ENCODE measurements around the gene ESAM. TPM values are rescaled to one million over a fixed set of nuclear protein-coding genes. Genes with fewer than 3 reads are reported as not detected.
A peak's percentile ranks its signal among the peaks of the same experiment; 100 is the strongest.

Gene ESAM
- total and polyA plus RNA-seq, 4 donors, result 4.0 to 15.6 (median 9.9) TPM

- H3K9me3 ChIP-seq (ENCODE audit: control insufficient read depth in 4 of 4, low read length in 3 of 4), result no peaks in the 10 kb centered on the region
- no peaks in the 10 kb centered on the region for H3K27me3 ChIP-seq (ENCODE audit: control insufficient read depth in 4 of 4, insufficient read depth in 4 of 4, low read length in 3 of 4)
- no peak for TF ChIP-seq GABPA (IDR thresholded peaks at IDR 0.05 in 1 of 2, conservative IDR thresholded peaks at IDR 0.05 in 1 of 2)
- TF ChIP-seq JUND (IDR thresholded peaks at IDR 0.05), result peak in 1 of 2 donors; percentile 33
- TF ChIP-seq ZBTB33 (IDR thresholded peaks at IDR 0.05), result no peak
- TF ChIP-seq RXRA (IDR thresholded peaks at IDR 0.05), result no peak
- H3K9ac ChIP-seq (ENCODE audit: low read depth in 1 of 2, low read length in 2 of 2), result no peak overlapping the region
- peaks cover 0 to 9% (median 7%) of the 10 kb centered on the region in 4 donors for H3K36me3 ChIP-seq (ENCODE audit: control insufficient read depth in 4 of 4, insufficient read depth in 3 of 4, low read depth in 1 of 4, low read length in 3 of 4)
- 97% methylated on average over 8 of the region's 8 CpGs for WGBS
- no peak overlapping the region for H3K27ac ChIP-seq (ENCODE audit: low read depth in 1 of 2, low read length in 2 of 2)
- DNase-seq (ENCODE audit: low spot score), result no peak
- H3K4me3 ChIP-seq (ENCODE audit: low read depth in 1 of 3, low read length in 3 of 3), result no peak overlapping the region
- H3K4me1 ChIP-seq (ENCODE audit: control insufficient read depth in 4 of 4, insufficient read depth in 4 of 4, low read length in 3 of 4), result no peaks in the 10 kb centered on the region
These were observed 8.0 kb upstream of the ESAM start for GRCh38 chr11:124769806-124770774.

- H3K36me3 ChIP-seq (ENCODE audit: control insufficient read depth in 4 of 4, insufficient read depth in 3 of 4, low read depth in 1 of 4, low read length in 3 of 4), result peaks cover 0 to 9% (median 7%) of the 10 kb centered on the region in 4 donors
These were observed 6.8 kb upstream of the ESAM start for GRCh38 chr11:124768914-124769313.

More at GRCh38 chr11:124768914-124769313, 6.8 kb upstream of the ESAM start:
- H3K4me1 ChIP-seq (ENCODE audit: control insufficient read depth in 4 of 4, insufficient read depth in 4 of 4, low read length in 3 of 4), result no peaks in the 10 kb centered on the region
- TF ChIP-seq, protein P1, sequence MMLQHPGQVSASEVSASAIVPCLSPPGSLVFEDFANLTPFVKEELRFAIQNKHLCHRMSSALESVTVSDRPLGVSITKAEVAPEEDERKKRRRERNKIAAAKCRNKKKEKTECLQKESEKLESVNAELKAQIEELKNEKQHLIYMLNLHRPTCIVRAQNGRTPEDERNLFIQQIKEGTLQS (IDR thresholded peaks at IDR 0.05), result no peak
- no peak for TF ChIP-seq TAF1 (conservative IDR thresholded peaks at IDR 0.05)
- TF ChIP-seq YY1 (IDR thresholded peaks at IDR 0.05), result no peak
- TF ChIP-seq, protein P2, sequence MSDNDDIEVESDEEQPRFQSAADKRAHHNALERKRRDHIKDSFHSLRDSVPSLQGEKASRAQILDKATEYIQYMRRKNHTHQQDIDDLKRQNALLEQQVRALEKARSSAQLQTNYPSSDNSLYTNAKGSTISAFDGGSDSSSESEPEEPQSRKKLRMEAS (IDR thresholded peaks at IDR 0.05), result no peak
- no peak for TF ChIP-seq HNF4G (IDR thresholded peaks at IDR 0.05)
- TF ChIP-seq CTCF (IDR thresholded peaks at IDR 0.05; ENCODE audit: low read depth, low read length, missing input control), result no peak
- no peak for TF ChIP-seq ZBTB33 (IDR thresholded peaks at IDR 0.05)
- TF ChIP-seq REST (IDR thresholded peaks at IDR 0.05), result no peak
- no peak for TF ChIP-seq RAD21 (IDR thresholded peaks at IDR 0.05)
- no peak for TF ChIP-seq GABPA (IDR thresholded peaks at IDR 0.05 in 1 of 2, conservative IDR thresholded peaks at IDR 0.05 in 1 of 2)
- TF ChIP-seq SP1 (IDR thresholded peaks at IDR 0.05), result no peak
- no peak for TF ChIP-seq JUND (IDR thresholded peaks at IDR 0.05)
- no peak overlapping the region for H3K9ac ChIP-seq (ENCODE audit: low read depth in 1 of 2, low read length in 2 of 2)
- no peaks in the 10 kb centered on the region for H3K27me3 ChIP-seq (ENCODE audit: control insufficient read depth in 4 of 4, insufficient read depth in 4 of 4, low read length in 3 of 4)
- DNase-seq (ENCODE audit: low spot score), result no peak
- WGBS, result 87% methylated on average over 8 of the region's 8 CpGs
- no peak overlapping the region for H3K4me3 ChIP-seq (ENCODE audit: low read depth in 1 of 3, low read length in 3 of 3)
- no peaks in the 10 kb centered on the region for H3K9me3 ChIP-seq (ENCODE audit: control insufficient read depth in 4 of 4, low read length in 3 of 4)
- H3K27ac ChIP-seq (ENCODE audit: low read depth in 1 of 2, low read length in 2 of 2), result no peak overlapping the region

Data from liver (tissue), 9 donors.